WTC11 (cell line): ENCODE measurements around the gene PRXL2A.

ENCODE experiments used
- FOXJ3 ChIP-seq: sonication (generic); formaldehyde crosslinking; IDR thresholded peaks from 2 replicates; pipeline ENCODE4 v1.9.0; 2021; ENCODE audit warnings: missing genetic modification reagents, mild to moderate bottlenecking, borderline replicate concordance
- HMGA2 ChIP-seq: fragments of 250-450 bp; sonication (Bioruptor Pico); IDR thresholded peaks from 2 replicates; pipeline ENCODE4 v1.4.0; 2021; ENCODE audit warnings: mild to moderate bottlenecking, moderate library complexity
- NFE2L1 ChIP-seq: sonication (generic); formaldehyde crosslinking; IDR thresholded peaks from 2 replicates; pipeline ENCODE4 v1.8.1; 2023; ENCODE audit warnings: missing genetic modification reagents
- NFYB ChIP-seq: sonication (generic); formaldehyde crosslinking; conservative IDR thresholded peaks from 2 replicates; pipeline ENCODE4 v1.8.0; 2022; ENCODE audit warnings: low read depth, missing genetic modification reagents
- ZNF232 ChIP-seq: sonication (generic); formaldehyde crosslinking; IDR thresholded peaks from 2 replicates; pipeline ENCODE4 v1.8.0; 2022; ENCODE audit warnings: mild to moderate bottlenecking, missing genetic modification reagents
- ZNF317 ChIP-seq: sonication (generic); formaldehyde crosslinking; IDR thresholded peaks from 2 replicates; pipeline ENCODE4 v1.8.1; 2023; ENCODE audit warnings: low read depth, mild to moderate bottlenecking, moderate library complexity, missing genetic modification reagents, borderline replicate concordance
- TF ChIP-seq, protein P1 (sequence below): fragments of 200-600 bp; IDR thresholded peaks from 2 replicates; pipeline ENCODE4 v1.8.0; 2022; ENCODE audit warnings: antibody characterized with exemption
- TF ChIP-seq, protein P2 (sequence below): sonication (generic); formaldehyde crosslinking; IDR thresholded peaks from 2 replicates; pipeline ENCODE4 v1.8.0; 2022; ENCODE audit warnings: mild to moderate bottlenecking, missing genetic modification reagents
- TF ChIP-seq, protein P3 (sequence below): sonication (generic); formaldehyde crosslinking; IDR thresholded peaks from 2 replicates; pipeline ENCODE4 v1.8.1; 2022; ENCODE audit warnings: low read depth, mild to moderate bottlenecking, moderate library complexity, missing genetic modification reagents, borderline replicate concordance
- TF ChIP-seq, protein P4 (sequence below): sonication (generic); formaldehyde crosslinking; IDR thresholded peaks from 2 replicates; pipeline ENCODE4 v1.8.1; 2022; ENCODE audit warnings: low read depth, missing genetic modification reagents, borderline replicate concordance

DNA sequence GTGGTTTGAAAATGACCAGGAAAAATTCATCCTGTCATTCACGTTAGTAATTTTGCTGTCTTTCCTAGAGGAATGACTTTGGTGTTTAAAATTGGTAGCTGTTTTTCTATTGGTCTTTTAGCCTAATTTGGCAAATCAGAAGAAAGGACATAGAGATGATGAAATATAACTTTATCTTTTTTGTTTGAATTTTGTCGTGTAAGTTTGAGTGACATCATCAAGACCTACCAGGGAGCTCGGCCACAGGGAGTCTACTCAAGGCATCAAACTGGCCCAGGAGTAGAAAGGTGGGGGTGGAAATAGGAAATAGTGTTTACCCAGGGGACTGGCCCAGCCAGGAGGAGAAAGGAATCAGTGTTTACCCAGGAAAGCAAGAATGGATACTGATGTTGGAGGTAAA, 24.8 kb downstream of the PRXL2A start:
- TF ChIP-seq, protein P1, sequence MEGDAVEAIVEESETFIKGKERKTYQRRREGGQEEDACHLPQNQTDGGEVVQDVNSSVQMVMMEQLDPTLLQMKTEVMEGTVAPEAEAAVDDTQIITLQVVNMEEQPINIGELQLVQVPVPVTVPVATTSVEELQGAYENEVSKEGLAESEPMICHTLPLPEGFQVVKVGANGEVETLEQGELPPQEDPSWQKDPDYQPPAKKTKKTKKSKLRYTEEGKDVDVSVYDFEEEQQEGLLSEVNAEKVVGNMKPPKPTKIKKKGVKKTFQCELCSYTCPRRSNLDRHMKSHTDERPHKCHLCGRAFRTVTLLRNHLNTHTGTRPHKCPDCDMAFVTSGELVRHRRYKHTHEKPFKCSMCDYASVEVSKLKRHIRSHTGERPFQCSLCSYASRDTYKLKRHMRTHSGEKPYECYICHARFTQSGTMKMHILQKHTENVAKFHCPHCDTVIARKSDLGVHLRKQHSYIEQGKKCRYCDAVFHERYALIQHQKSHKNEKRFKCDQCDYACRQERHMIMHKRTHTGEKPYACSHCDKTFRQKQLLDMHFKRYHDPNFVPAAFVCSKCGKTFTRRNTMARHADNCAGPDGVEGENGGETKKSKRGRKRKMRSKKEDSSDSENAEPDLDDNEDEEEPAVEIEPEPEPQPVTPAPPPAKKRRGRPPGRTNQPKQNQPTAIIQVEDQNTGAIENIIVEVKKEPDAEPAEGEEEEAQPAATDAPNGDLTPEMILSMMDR, result no peak
- TF ChIP-seq FOXJ3 (CRISPR knock-in tag), result no peak
- no peak for TF ChIP-seq HMGA2 (CRISPR knock-in tag)
- no peak for TF ChIP-seq ZNF232 (CRISPR knock-in tag)
- TF ChIP-seq, protein P2, sequence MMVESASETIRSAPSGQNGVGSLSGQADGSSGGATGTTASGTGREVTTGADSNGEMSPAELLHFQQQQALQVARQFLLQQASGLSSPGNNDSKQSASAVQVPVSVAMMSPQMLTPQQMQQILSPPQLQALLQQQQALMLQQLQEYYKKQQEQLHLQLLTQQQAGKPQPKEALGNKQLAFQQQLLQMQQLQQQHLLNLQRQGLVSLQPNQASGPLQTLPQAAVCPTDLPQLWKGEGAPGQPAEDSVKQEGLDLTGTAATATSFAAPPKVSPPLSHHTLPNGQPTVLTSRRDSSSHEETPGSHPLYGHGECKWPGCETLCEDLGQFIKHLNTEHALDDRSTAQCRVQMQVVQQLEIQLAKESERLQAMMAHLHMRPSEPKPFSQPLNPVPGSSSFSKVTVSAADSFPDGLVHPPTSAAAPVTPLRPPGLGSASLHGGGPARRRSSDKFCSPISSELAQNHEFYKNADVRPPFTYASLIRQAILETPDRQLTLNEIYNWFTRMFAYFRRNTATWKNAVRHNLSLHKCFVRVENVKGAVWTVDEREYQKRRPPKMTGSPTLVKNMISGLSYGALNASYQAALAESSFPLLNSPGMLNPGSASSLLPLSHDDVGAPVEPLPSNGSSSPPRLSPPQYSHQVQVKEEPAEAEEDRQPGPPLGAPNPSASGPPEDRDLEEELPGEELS (CRISPR knock-in tag), result no peak
- no peak for TF ChIP-seq ZNF317 (CRISPR knock-in tag)
- TF ChIP-seq NFE2L1 (CRISPR knock-in tag), result no peak
- TF ChIP-seq NFYB (CRISPR knock-in tag), result no peak
- TF ChIP-seq, protein P3, sequence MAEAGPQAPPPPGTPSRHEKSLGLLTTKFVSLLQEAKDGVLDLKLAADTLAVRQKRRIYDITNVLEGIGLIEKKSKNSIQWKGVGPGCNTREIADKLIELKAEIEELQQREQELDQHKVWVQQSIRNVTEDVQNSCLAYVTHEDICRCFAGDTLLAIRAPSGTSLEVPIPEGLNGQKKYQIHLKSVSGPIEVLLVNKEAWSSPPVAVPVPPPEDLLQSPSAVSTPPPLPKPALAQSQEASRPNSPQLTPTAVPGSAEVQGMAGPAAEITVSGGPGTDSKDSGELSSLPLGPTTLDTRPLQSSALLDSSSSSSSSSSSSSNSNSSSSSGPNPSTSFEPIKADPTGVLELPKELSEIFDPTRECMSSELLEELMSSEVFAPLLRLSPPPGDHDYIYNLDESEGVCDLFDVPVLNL (CRISPR knock-in tag), result no peak
- TF ChIP-seq, protein P4, sequence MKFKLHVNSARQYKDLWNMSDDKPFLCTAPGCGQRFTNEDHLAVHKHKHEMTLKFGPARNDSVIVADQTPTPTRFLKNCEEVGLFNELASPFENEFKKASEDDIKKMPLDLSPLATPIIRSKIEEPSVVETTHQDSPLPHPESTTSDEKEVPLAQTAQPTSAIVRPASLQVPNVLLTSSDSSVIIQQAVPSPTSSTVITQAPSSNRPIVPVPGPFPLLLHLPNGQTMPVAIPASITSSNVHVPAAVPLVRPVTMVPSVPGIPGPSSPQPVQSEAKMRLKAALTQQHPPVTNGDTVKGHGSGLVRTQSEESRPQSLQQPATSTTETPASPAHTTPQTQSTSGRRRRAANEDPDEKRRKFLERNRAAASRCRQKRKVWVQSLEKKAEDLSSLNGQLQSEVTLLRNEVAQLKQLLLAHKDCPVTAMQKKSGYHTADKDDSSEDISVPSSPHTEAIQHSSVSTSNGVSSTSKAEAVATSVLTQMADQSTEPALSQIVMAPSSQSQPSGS, result no peak
